Activated CD8-positive, alpha-beta memory T cell treated with anti-CD3 and anti-CD28 coated beads, Interleukin-2, amount 50 U/mL, for 48 hours (primary cell): ENCODE data around the gene XCL2.
"Not testable (repeated sequence)": the region's sequence is repeated elsewhere in the genome, so short reads cannot be mapped to it uniquely, and the experiment has no call there.

Source experiments
- DNase-seq: peaks from one replicate; pipeline ENCODE4 v3.0.0-alpha.2; 2020

XCL2 gene

GRCh38 chr1:168543840-168544498 lies at the start of gene XCL2:
TSS of gene XCL2 (minus strand) at chr1:168543997. CDS start at chr1:168543964, 33 bp downstream.
- not testable (repeated sequence) for DNase-seq

GRCh38 chr1:168591641-168592250 lies 47.9 kb upstream of the XCL2 start:
- no peak for DNase-seq

- no peak for DNase-seq
These were observed 47.3 kb upstream of the XCL2 start for GRCh38 chr1:168591066-168591465.

- DNase-seq: no peak
These were observed 45.4 kb upstream of the XCL2 start for GRCh38 chr1:168589167-168589566.

GRCh38 chr1:168585937-168586336 lies 42.1 kb upstream of the XCL2 start:
- DNase-seq: no peak

GRCh38 chr1:168585191-168585590 lies 41.4 kb upstream of the XCL2 start:
- no peak for DNase-seq

GRCh38 chr1:168583571-168583970 lies 39.8 kb upstream of the XCL2 start:
- no peak for DNase-seq

- DNase-seq: no peak
These were observed 39.0 kb upstream of the XCL2 start for GRCh38 chr1:168582688-168583336.

- DNase-seq: no peak
These were observed 38.2 kb upstream of the XCL2 start for GRCh38 chr1:168581817-168582572.

- DNase-seq: not testable (repeated sequence)
These were observed 37.2 kb upstream of the XCL2 start for GRCh38 chr1:168580991-168581390.

GRCh38 chr1:168580290-168580689 lies 36.5 kb upstream of the XCL2 start:
- not testable (repeated sequence) for DNase-seq

- DNase-seq: not testable (repeated sequence)
These were observed 34.9 kb upstream of the XCL2 start for GRCh38 chr1:168578531-168579185.

GRCh38 chr1:168576245-168576688 lies 32.5 kb upstream of the XCL2 start, which contains the start of gene XCL1:
TSS of gene XCL1 (plus strand) at chr1:168576605. CDS start at chr1:168576638, 33 bp downstream.
- peak; percentile 59 for DNase-seq

GRCh38 chr1:168574234-168574633 lies 30.4 kb upstream of the XCL2 start:
- not testable (repeated sequence) for DNase-seq

- DNase-seq: no peak
These were observed 28.8 kb upstream of the XCL2 start for GRCh38 chr1:168572633-168573032.

- no peak for DNase-seq
These were observed 26.9 kb upstream of the XCL2 start for GRCh38 chr1:168570652-168571051.

GRCh38 chr1:168568346-168568745 lies 24.5 kb upstream of the XCL2 start:
- no peak for DNase-seq

GRCh38 chr1:168567568-168567967 lies 23.8 kb upstream of the XCL2 start:
- DNase-seq: no peak

- DNase-seq: no peak
These were observed 23.2 kb upstream of the XCL2 start for GRCh38 chr1:168567007-168567406.

- no peak for DNase-seq
These were observed 22.0 kb upstream of the XCL2 start for GRCh38 chr1:168565825-168566224.

GRCh38 chr1:168561989-168562388 lies 18.2 kb upstream of the XCL2 start:
- no peak for DNase-seq

- no peak for DNase-seq
These were observed 16.6 kb upstream of the XCL2 start for GRCh38 chr1:168560370-168560769.

- DNase-seq: no peak
These were observed 12.8 kb upstream of the XCL2 start for GRCh38 chr1:168556647-168557046.
